H1 (cell line): ENCODE data around the gene RHBDF1.

Source experiments
- CEBPB ChIP-seq: IDR thresholded peaks from 2 replicates; pipeline ENCODE4 v1.6.1; 2012; ENCODE audit warnings: low read depth, low read length
- EGR1 ChIP-seq: IDR thresholded peaks from 2 replicates; pipeline ENCODE4 v1.6.1; 2011; ENCODE audit warnings: low read depth, low read length, borderline replicate concordance
- EZH2 ChIP-seq: fragments of 200-600 bp; sonication (generic); IDR thresholded peaks from 2 replicates; pipeline ENCODE4 v1.7.1; 2012; ENCODE audit warnings: low read depth, mild to moderate bottlenecking, moderate library complexity, low read length, inconsistent platforms; ENCODE audit not compliant: severe bottlenecking
- FOSL1 ChIP-seq: IDR thresholded peaks from 2 replicates; pipeline ENCODE4 v1.6.1; 2011; ENCODE audit warnings: mild to moderate bottlenecking, low read depth, low read length, moderate library complexity; ENCODE audit not compliant: insufficient read depth
- NRF1 ChIP-seq: IDR thresholded peaks from 2 replicates; pipeline ENCODE4 v1.6.1; 2011; ENCODE audit warnings: mild to moderate bottlenecking, low read depth, low read length, improper control_type of control experiment
- POLR2AphosphoS5 ChIP-seq: IDR thresholded peaks from 2 replicates; pipeline ENCODE4 v1.6.1; 2011; ENCODE audit warnings: low read depth, low read length
- RAD21 ChIP-seq, 2 experiments: IDR thresholded peaks in 1 of 2; conservative IDR thresholded peaks in 1 of 2; 2 replicates each; pipeline ENCODE4 v1.6.1; 2011; ENCODE audit warnings: low read depth in 2 of 2, low read length in 2 of 2, improper control_type of control experiment in 1 of 2, inconsistent platforms in 1 of 2, mild to moderate bottlenecking in 1 of 2, moderate library complexity in 1 of 2
- SP1 ChIP-seq: IDR thresholded peaks from 2 replicates; pipeline ENCODE4 v1.6.1; 2011; ENCODE audit warnings: low read depth, low read length
- SP2 ChIP-seq: IDR thresholded peaks from 2 replicates; pipeline ENCODE4 v1.6.1; 2012; ENCODE audit warnings: mild to moderate bottlenecking, low read length, inconsistent platforms
- TAF1 ChIP-seq: IDR thresholded peaks from 2 replicates; pipeline ENCODE4 v1.6.1; 2011; ENCODE audit warnings: mild to moderate bottlenecking, low read depth, low read length
- TF ChIP-seq, protein P1 (sequence below), 3 experiments: IDR thresholded peaks; 1 replicate in 2 of 3; 2 replicates in 1 of 3; pipeline versions ENCODE4 v1.5.1 to v1.6.1; 2011; ENCODE audit warnings: low read length in 3 of 3, mild to moderate bottlenecking in 3 of 3, inconsistent platforms in 2 of 3, low read depth in 1 of 3, moderate library complexity in 1 of 3; ENCODE audit not compliant: insufficient read depth in 1 of 3; ENCODE audit errors: control extremely low read depth in 1 of 3
- TF ChIP-seq, protein P2 (sequence below): IDR thresholded peaks from 2 replicates; pipeline ENCODE4 v1.6.1; 2011; ENCODE audit warnings: low read length, improper control_type of control experiment

DNA sequence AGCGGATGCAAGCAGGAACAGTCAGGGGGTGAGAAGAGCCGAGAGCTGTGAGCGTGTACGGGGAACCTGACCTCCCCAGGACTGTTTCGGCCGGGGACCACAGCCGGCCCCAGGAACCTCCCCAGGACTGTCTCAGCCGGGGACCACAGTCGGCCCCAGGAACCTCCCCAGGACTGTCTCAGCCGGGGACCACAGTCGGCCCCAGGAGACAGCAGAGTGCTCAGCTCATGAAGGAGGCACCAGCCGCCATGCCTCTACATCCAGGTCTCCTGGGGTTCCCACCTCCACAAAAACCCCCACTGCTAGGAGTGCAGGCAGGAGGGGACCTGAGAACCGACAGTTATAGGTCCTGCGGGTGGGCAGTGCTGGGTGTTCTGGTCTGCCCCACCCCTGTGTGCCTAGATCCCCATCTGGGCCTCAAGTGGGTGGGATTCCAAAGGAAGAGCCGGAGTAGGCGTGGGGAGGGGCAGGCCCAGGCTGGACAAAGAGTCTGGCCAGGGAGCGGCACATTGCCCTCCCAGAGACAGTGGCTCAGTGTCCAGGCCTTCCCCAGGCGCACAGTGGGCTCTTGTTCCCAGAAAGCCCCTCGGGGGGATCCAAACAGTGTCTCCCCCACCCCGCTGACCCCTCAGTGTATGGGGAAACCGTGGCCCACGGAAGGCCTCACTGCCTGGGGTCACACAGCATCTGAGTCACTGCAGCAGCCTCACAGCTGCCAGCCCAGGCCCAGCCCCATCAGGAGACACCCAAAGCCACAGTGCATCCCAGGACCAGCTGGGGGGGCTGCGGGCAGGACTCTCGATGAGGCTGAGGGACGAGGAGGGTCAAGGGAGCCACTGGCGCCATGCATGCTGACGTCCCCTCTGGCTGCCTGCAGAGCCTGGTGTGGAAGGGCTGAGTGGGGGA is 4.3 kb downstream of the RHBDF1 start:
- TF ChIP-seq SP1, result no peak
- TF ChIP-seq, protein P1, sequence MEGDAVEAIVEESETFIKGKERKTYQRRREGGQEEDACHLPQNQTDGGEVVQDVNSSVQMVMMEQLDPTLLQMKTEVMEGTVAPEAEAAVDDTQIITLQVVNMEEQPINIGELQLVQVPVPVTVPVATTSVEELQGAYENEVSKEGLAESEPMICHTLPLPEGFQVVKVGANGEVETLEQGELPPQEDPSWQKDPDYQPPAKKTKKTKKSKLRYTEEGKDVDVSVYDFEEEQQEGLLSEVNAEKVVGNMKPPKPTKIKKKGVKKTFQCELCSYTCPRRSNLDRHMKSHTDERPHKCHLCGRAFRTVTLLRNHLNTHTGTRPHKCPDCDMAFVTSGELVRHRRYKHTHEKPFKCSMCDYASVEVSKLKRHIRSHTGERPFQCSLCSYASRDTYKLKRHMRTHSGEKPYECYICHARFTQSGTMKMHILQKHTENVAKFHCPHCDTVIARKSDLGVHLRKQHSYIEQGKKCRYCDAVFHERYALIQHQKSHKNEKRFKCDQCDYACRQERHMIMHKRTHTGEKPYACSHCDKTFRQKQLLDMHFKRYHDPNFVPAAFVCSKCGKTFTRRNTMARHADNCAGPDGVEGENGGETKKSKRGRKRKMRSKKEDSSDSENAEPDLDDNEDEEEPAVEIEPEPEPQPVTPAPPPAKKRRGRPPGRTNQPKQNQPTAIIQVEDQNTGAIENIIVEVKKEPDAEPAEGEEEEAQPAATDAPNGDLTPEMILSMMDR (IDR thresholded peaks at IDR 0.05; ENCODE audit: control extremely low read depth in 1 of 3, insufficient read depth in 1 of 3, low read depth in 1 of 3, low read length in 3 of 3), result no peak
- TF ChIP-seq SP2, result no peak
- no peak for TF ChIP-seq NRF1
- TF ChIP-seq TAF1, result no peak
- TF ChIP-seq POLR2AphosphoS5, result no peak
- no peak for TF ChIP-seq EZH2
- no peak for TF ChIP-seq CEBPB
- TF ChIP-seq FOSL1, result no peak
- TF ChIP-seq, protein P2, sequence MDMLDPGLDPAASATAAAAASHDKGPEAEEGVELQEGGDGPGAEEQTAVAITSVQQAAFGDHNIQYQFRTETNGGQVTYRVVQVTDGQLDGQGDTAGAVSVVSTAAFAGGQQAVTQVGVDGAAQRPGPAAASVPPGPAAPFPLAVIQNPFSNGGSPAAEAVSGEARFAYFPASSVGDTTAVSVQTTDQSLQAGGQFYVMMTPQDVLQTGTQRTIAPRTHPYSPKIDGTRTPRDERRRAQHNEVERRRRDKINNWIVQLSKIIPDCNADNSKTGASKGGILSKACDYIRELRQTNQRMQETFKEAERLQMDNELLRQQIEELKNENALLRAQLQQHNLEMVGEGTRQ, result no peak
- no peak for TF ChIP-seq EGR1
- no peak for TF ChIP-seq RAD21 (IDR thresholded peaks at IDR 0.05 in 1 of 2, conservative IDR thresholded peaks at IDR 0.05 in 1 of 2; ENCODE audit: low read depth in 2 of 2, low read length in 2 of 2)
